Measurements from ENCODE around the gene SUN2.

Gene SUN2

DNA sequence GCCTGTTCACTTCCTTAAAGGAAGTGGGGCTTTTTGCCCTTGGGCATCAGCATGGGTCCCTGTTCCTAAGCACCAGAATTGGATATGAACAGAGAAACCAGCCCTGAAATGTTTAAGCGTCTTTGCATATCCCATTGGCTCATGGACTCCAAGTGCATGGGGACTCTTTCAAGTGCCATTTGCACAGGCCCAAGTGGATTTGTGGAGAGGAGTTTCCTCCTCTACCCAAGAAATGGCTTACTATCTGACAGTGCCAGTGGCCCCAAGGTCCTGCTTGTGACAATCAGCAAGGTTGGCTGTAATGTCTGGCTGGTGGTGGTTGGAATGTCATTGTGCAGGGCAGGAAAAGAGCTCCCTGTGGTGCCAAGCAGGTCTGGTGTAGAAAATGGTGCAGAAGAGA lies 70.0 kb downstream of the SUN2 start:
- H3K27me3 ChIP-seq: no peaks in the 10 kb centered on the region
- H3K27ac ChIP-seq: no peak overlapping the region
- TF ChIP-seq, protein P1, sequence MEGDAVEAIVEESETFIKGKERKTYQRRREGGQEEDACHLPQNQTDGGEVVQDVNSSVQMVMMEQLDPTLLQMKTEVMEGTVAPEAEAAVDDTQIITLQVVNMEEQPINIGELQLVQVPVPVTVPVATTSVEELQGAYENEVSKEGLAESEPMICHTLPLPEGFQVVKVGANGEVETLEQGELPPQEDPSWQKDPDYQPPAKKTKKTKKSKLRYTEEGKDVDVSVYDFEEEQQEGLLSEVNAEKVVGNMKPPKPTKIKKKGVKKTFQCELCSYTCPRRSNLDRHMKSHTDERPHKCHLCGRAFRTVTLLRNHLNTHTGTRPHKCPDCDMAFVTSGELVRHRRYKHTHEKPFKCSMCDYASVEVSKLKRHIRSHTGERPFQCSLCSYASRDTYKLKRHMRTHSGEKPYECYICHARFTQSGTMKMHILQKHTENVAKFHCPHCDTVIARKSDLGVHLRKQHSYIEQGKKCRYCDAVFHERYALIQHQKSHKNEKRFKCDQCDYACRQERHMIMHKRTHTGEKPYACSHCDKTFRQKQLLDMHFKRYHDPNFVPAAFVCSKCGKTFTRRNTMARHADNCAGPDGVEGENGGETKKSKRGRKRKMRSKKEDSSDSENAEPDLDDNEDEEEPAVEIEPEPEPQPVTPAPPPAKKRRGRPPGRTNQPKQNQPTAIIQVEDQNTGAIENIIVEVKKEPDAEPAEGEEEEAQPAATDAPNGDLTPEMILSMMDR (IDR thresholded peaks at IDR 0.05): no peak
- H3K4me1 ChIP-seq (ENCODE audit: control insufficient read depth in 1 of 2, insufficient read depth in 1 of 2, low read depth in 1 of 2, low read length in 1 of 2): peaks cover 26 to 27% of the 10 kb centered on the region in 2 experiments
- no peaks in the 10 kb centered on the region for H3K9me3 ChIP-seq
- no peak overlapping the region for H3K4me3 ChIP-seq (ENCODE audit: low read depth in 1 of 2, low read length in 1 of 2)
- H3K36me3 ChIP-seq: peaks cover 32% of the 10 kb centered on the region

DNA sequence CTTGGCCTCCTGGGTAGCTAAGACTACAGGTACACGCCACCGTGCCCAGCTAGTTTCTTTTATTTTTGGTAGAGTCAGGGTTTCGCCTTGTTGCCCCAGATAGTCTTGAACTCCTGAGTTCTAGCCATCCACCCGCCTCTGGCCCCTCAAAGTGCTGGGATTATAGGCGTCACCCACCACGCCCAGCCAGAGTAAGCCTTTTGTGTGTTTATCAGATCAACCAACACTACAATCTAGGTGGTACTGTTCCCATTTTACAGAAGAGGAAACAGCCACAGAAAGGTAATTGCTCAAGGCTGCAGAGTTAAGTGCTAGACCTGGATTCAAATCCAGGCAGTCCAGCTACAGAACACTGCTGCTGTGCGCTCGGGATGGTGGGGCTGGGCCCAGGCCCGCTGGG lies 70.9 kb downstream of the SUN2 start:
- H3K27ac ChIP-seq: no peak overlapping the region
- TF ChIP-seq, protein P1 (IDR thresholded peaks at IDR 0.05): no peak
- H3K4me3 ChIP-seq (ENCODE audit: low read depth in 1 of 2, low read length in 1 of 2): no peak overlapping the region
- no peaks in the 10 kb centered on the region for H3K27me3 ChIP-seq
- no peaks in the 10 kb centered on the region for H3K9me3 ChIP-seq
- H3K36me3 ChIP-seq: peaks cover 32% of the 10 kb centered on the region
- peaks cover 24% of the 10 kb centered on the region in 2 experiments for H3K4me1 ChIP-seq (ENCODE audit: control insufficient read depth in 1 of 2, insufficient read depth in 1 of 2, low read depth in 1 of 2, low read length in 1 of 2)
